HG02571 (cell line): ENCODE results near the gene NDUFAF3.

Experiments
- ATAC-seq: cut with Tn5 transposase; IDR thresholded peaks from one replicate; pipeline ENCODE4 v1.9.1; 2021; ENCODE audit warnings: mild to moderate bottlenecking, moderate library complexity; ENCODE audit not compliant: unreplicated experiment

The NDUFAF3 gene, protein sequence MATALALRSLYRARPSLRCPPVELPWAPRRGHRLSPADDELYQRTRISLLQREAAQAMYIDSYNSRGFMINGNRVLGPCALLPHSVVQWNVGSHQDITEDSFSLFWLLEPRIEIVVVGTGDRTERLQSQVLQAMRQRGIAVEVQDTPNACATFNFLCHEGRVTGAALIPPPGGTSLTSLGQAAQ

DNA sequence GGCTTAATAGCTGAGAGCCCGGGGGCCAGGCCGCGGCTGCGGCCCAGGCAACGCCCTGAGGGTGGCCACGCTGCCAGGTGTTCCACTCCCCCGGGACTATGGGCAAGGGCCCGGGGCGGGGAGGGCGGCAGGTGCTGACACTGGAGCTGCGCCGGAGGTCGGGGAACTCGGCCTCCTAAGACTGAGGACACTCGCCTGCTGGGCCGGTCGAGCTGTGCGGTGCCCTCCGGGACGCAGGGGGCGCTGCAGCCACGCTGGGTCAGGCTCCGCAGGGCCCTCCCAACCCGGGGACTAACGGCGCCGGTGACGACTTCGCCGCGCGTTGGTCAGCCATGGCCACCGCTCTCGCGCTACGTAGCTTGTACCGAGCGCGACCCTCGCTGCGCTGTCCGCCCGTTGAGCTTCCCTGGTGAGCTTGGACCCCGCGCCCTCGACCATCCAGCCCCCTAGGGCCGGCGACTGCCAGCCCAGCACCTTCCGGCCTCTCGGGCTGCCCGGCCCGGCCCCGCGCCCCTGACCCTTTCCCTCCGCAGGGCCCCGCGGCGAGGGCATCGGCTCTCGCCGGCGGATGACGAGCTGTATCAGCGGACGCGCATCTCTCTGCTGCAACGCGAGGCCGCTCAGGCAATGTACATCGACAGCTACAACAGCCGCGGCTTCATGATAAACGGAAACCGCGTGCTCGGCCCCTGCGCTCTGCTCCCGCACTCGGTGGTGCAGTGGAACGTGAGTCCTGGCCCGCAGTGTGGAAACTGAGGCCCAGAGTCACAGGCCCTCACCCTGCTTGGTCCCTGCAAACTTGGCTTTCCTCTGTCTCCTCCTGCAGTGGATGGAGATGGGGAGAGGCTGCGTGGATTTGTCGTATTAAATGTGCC is at the start of gene NDUFAF3:
Gene NDUFAF3 (plus strand): TSS at position 309 of the 875 bp plus-strand sequence. CDS start 24 bp downstream, at position 333.
- ATAC-seq = peak; percentile 49

DNA sequence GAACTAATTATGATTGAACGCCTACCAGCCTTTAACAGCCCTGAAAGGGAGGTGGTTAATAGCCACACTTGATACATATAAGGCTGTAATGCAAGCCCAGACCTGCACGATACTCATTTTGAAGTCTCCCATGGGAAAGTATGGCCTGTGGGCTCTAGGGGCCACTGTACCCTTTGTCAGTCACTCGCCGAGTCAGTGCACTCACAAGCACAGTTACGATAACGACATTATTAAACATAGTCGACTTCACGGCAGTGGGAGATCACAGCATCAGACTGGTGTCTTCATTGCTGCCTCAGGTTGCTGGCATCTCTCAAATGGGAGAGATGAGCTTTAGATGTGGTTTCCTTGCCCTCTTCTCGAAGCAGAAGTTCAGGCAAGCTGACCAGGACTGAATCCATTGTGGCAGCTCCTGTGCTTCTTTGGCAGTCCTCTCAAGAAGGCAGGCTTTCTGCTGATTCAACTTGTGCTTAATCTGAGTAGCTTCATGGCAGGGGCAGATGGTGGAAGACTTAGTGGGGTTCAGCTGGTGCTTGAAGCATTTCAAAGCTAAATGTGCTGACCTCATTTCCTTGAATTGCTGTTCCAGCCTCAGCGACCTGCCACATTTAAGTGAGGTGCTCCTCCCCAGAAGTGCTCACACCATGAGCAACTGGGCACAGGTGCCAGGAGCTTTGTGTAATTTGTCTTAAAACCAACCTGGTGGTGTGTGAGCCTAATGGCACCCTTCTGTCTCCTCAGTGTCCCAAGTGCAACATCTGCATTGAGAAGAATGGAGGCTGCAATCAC is 47.7 kb upstream of the NDUFAF3 start:
- no peak for ATAC-seq

DNA sequence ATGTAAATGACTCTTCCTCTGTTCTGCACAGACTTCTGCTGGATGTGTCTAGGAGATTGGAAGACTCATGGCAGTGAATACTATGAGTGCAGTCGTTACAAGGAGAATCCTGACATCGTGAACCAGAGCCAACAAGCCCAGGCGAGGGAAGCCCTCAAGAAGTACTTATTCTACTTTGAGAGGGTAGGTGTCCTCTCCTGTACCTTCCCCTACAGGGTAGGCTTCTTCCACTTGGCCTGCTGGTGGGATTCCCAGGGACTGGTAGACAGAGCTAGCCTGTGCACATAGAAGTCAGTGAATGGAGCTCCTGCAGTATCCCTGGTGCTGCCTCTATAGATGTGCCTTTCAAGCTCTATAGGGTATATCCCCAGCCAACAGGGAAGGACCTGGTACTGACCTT is 42.5 kb upstream of the NDUFAF3 start:
- no peak for ATAC-seq

DNA sequence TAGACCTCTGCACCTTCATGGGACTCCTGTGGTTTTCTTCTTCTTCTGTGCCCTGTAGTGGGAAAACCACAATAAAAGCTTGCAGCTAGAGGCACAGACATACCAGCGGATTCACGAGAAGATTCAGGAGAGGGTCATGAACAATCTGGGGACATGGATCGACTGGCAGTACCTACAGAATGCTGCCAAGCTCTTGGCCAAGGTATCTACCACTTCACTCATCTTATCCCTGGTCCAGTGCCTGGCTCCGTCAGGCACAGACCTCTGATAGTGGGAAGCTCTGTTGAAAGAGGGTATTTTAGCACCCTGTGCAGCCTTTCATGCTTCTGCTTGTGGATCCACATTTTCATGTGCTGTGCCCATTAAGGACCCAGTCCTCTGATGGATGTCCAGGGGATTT is 41.6 kb upstream of the NDUFAF3 start:
- no peak for ATAC-seq

DNA sequence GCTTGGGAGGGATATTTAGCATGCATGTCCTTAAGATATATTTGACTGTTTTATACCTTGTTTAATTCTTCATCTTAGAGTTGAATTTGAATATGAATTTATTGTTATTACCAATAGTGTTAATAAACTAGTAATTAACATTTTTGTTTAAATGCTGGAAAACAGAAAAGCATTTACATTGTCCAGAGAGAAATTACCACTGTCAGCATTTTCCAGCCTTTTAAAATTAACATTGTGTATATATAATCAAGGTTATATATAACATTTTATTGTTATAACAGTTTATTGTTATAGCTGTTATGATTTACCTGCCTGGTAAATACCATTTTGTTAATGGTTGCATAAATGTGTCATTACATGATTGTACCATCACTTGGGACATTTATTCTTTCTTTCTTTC is 39.9 kb upstream of the NDUFAF3 start:
- no peak for ATAC-seq

DNA sequence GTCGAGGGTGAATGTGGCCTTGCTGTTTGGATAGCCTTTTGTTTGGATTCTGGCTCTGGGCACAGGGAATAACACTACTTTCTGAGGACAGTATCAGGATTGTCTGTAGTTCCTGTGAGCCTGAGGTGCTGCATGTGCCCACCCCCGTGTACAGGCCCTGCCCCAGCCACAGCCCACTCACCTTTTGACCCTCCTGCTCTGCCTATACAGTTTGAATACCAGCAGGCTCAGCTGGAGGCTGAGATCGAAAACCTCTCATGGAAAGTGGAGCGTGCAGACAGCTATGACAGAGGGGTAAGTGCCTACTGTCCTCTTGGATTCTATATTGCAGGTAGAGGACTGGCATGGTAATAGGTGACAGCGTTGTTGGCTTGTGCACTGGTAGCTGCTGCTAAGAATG is 39.2 kb upstream of the NDUFAF3 start:
- no peak for ATAC-seq

DNA sequence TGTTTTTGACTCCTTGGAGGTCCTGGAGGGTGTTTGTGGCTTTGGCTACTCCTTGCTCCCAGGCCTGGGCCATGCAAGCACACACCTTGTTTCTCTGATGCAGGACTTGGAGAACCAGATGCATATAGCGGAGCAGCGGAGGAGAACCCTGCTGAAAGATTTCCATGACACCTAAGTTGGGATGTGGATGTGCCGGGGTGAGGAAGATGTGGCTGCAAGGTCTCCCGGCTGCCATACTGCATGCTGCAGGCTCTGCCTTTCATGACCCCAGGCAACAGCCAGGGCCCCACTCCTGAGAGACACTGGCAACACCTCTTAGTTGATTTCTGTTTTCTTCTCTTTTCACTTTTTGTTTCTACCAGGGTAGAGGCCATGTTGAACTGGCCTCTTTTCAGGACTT is 38.8 kb upstream of the NDUFAF3 start:
- ATAC-seq = no peak

DNA sequence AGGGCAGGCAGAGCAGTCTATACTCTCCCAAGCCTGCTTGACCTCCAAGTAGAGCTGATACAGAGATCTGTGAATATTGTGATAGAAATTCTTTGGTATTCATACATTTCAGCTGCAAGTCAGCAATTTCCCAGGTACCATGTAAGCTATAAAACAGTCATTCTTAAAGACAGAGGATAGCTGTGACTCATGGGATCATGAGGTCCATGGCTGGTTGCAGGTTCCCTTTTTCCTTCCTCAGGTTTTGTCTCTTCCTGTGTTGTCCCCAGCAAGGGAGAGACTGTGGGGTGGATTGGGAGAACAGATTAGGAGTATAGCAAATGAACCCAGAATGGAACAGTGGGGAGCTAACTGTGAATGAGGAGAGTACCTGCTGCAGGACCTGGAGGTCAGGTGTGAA is 37.3 kb upstream of the NDUFAF3 start:
- no peak for ATAC-seq

DNA sequence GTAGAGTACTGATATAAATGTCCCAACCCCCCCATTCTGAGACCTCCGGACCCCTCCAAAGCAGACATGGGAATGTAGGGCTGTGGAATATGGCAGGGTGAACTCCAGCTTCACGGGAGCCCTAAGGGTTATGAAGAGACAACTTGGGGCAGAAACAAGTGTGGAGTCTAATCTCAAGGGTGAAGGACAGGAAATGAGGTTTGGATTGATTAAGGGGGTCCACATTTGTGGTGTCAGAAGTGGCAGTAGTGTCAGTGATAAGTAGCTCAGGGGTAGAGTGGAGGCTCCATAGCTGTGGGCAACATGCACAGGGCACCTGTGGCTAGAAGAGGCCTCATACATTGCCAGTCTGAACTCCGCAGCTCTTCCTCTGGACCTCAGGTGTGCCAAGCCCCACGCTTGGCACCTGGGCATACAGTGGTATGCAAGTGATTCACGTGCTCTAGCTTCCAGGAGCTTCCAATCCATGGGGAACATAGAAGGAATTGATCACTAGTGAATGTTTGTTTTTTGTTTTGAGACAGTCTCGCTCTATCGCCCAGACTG is 36.0 kb upstream of the NDUFAF3 start:
- no peak for ATAC-seq

DNA sequence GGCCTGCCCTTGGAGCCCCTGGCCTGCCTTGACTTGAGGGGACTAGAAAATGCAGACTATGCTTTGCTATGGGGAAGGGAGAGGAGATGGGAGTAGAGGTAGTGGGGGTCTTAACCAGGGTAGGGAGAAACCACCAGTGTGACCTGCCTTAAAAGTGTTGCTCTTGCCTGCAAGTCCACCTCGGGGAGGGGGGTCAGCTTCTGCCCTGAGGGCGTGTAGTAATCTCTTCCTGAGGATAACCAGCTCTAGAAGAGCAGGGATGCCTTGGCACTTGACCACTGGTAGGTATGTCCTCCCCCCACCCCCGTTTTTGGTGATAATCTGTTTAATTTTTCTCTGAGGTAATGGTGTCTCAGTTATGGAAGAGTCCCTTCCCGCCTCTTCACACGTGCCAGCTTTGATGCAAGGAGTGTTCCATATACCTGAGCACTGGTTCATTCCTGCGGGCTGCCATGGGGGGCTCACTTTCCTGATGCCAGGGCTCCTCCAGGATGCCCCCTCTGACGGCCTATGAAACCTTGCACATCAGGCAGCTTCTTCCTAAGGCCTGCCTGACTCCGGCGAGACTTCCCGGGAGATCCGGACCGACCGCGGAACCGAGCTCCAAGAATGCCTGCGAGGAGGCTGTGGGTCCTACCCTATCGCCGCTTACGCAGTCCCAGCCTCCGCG is 32.7 kb upstream of the NDUFAF3 start:
- no peak for ATAC-seq

DNA sequence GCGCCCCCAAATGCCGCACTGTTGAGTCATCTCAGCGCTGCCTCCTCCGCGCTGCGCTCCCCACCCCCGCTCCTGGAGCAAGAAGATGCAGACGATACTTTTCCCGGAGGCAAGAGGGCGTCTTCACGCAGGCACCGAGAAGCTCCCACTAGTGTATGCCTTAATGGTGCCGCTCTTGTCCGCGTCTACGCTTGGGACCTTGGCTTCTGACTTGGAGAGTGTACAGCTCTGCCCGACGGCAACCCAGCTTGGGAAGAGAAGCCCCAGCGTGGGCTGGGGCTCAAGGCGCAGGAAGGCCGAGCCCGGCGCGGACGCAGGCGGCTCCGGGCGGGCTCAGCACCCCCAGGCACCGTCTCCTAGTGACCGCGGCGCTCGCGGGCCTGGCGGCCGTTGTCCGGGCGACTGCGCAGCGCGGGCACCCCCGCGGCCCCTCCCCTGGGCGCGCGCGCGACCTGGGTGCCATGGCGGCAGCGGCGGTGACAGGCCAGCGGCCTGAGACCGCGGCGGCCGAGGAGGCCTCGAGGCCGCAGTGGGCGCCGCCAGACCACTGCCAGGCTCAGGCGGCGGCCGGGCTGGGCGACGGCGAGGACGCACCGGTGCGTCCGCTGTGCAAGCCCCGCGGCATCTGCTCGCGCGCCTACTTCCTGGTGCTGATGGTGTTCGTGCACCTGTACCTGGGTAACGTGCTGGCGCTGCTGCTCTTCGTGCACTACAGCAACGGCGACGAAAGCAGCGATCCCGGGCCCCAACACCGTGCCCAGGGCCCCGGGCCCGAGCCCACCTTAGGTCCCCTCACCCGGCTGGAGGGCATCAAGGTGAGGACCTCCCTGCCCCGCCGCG is 31.9 kb upstream of the NDUFAF3 start, which contains the start of gene P4HTM:
Gene P4HTM (plus strand): TSS at position 446 of the 840 bp plus-strand sequence. CDS start 16 bp downstream, at position 462.
- ATAC-seq = peak; percentile 46

DNA sequence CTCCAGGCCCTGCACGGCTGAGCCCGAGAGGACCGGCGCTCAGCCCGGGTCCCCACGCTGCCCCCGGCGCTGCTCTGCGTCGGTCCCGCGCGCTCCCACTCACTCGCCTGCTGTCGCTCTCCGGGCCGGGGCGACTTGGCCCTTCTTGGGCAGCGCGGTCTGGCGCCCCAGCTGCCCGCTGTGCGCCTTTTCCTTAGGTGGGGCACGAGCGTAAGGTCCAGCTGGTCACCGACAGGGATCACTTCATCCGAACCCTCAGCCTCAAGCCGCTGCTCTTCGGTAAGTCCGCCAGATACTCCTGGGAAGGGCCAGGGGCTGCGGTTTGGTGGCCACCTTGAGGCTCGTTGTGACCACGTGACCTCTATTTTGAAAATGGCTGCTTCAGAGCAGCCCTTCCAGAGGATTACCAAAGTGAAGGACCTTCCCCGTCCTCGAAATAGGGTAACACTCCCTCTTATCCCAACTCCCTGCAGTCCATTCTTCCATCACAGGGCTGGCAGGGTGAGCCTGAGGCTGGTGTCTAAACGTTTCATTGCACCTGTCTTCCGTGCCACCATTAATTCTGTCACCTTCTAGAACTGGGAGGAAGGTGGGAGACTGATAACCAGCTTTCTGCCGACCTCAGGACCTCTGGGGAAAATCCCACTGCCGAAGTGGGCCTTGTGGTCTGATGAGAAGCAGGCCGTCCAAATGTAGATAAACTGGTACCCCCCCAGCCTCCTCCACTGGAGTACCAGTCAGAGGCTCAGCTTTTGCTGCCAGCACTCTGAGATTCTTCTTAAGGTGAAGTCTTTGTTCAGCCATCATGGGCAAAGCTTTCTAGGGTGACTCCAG is 31.1 kb upstream of the NDUFAF3 start:
- ATAC-seq = peak; percentile 19

DNA sequence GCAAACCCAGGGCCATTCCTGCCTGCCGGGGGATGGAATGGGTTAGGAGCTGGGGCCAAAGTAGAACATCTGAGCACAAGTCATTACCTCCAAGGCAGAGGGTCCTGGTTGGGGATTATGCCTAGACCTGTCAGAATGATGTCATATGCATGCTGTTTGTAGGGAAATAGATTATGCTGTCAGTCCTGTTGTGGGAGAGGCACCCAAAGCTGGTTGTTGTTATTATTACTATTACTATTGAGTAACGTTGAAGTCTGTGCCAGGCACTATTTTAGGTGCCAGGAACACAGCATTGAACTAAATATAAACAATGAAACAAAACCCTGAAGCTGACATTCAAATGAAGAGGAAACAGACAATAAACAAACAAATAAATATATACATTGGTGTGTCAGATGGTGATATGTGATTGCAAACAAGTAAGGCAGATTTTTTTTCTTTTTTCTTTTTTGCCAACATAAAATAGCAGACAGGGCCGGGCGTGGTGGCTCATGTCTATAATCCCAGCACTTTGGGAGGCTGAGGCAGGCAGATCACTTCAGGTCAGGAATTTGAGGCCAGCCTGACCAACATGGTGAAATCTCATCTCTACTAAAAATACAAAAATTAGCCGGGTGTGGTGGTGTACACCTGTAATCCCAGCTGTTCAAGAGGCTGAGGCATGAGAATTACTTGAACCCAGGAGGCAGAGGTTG is 29.9 kb upstream of the NDUFAF3 start:
- ATAC-seq = no peak

DNA sequence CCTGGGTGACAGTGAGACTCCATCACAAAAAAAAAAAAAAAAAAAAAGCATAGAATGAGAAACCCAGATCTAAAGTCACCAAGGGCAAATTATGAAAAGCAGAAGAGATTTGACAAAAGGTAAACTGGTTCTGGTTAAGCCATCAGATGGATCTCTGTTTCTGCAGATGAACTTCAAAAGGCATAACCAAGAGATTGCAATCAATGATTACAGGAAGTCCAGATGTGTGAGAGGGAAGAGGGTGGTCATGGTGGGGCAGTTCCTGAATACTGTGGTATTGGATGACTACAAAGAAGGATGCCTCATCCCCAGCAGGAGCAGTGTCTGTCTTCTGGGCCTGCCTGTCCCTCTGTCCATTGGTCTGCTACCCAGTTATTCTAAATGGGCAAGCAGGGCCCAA is 28.1 kb upstream of the NDUFAF3 start:
- no peak for ATAC-seq

DNA sequence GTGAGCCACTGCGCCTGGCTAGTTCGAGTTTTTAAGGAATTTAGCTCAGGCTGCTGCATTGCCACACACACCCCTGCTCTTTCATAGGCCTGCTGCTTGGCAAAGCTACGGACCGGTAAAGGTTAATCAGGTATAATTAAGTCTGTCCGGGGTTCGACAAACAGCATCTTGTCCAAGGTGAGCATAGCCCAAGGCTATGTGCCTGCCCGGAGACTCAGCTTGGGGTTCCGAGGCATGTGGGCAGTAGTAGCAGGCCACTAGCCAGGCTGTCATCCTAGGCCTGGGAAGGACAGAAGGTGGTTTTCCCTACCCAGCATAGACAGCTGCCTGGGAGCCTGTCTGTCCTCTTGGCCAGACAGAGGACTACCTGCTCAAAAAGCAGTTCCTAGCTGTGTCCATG is 25.3 kb upstream of the NDUFAF3 start:
- no peak for ATAC-seq

DNA sequence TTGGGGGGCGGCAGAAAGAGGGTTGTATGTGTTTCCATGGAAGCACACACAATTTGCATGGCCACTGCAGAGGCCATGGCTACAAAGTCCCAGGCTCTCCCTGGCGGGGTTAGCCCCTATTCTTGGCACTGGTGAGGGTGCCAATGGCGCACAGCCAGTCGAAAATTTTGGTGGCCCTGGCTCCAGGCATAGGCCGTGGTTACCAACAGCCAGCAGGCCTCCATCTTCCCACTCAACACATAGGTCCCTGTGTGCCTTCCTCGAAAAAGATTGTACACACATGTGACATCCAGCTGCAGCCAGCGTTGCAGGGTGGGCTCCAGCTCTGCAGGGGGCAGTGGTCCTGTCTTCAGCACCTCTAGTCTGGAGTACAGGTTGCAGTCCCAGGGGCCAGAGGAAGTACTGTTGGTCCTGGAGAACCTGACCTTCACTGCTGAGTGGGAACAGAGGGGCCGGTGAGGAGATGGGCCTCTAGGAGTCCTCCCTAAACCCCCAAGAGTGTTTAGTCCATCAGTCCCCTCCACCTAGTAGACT is 24.8 kb upstream of the NDUFAF3 start:
- ATAC-seq = no peak

DNA sequence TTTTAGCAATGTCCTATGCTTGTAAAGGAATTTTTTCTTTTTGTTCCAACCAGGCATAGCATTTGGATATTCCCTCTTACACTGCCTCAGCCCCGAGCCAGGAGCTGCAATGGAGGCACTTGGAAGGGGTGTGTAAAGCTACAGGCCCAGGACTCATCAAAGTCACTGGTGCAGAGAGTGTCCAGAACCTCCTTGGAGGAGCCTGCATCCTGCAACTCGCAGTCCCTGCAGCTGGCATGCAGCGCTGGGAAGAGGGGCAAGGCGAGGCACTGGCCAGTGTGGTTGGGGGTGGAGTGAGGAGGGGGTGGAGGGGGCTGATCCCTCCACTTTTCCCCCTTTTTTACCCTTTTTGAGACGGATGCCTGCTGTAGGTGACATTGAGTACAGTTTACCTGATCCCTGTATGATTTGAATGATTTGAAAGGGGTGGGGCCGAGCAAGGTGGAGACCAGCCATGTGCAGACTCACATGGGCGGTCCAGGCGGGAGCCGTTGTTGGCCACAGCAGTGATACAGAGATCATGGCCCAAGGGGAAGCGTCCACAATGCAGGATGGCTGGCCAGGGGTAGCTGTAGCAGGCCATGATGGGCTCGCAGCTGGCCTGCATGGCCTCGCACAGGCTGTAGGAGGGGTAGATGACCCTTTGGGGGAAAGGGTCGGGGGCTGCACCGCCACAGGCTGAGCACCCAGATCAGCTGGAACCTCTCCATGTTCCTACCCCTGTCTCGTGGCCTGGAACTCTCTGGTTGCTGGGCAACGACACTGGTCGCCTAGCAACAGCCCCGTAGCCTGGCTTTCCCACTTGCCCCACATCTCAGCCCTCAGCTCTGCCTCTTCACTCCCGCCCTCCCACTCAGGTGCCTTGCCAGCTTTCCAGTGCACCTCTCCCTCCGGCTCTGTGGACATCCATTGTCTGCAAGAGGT is 23.9 kb upstream of the NDUFAF3 start:
- no peak for ATAC-seq
